ENCODE measurements around the gene TBKBP1.

TBKBP1 gene

DNA sequence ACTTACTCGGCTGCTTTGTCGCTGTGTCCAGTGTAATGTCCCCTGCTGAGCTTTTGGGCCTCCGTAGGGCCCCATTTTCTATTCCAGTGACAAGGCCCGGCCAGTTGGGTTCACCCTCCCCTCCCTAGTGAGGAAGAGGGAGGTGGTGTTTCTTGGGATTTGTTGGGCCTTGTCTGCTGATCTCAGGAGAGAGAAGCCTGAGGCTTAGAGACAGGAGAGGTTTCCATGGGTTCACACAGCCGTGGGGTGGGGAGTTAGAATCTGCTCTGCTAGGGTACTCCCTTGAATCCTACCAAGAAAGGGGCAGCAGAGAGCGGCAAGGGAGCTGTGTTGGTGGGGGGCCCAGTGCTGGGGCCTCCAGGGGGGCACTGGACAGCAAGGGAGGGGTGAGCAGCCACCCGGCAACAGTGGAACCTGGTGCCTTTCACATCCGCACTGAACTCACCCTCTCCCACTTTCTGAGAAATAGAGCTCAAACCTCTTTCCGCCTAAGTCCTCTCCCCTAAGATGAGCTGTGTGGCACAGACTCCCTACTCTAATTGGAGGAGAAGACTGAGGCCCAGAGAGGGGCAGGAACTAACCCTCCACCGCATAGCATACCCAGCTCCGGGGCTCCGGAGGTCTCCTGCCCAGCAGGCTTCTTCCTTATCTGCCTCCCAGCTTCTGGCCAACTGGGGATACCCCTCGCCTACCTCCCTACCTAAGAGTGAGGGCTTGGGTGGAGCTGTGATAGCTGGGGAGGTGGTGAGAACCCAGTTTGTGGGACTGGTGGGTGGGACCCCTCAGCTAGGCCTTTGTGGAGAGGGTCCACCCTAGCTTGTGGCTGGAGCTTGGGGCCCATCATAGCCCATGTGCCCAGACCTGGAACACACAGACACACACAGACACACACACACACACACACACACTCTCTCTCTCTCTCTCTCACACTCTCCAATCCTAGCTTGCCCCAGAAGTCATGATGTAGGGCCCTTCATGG is 6.8 kb downstream of the TBKBP1 start:
- peaks cover 9 to 45% (median 16%) of the 10 kb centered on the region in 3 donors for H3K36me3 ChIP-seq
- no peak for DNase-seq
- TF ChIP-seq, protein P1, sequence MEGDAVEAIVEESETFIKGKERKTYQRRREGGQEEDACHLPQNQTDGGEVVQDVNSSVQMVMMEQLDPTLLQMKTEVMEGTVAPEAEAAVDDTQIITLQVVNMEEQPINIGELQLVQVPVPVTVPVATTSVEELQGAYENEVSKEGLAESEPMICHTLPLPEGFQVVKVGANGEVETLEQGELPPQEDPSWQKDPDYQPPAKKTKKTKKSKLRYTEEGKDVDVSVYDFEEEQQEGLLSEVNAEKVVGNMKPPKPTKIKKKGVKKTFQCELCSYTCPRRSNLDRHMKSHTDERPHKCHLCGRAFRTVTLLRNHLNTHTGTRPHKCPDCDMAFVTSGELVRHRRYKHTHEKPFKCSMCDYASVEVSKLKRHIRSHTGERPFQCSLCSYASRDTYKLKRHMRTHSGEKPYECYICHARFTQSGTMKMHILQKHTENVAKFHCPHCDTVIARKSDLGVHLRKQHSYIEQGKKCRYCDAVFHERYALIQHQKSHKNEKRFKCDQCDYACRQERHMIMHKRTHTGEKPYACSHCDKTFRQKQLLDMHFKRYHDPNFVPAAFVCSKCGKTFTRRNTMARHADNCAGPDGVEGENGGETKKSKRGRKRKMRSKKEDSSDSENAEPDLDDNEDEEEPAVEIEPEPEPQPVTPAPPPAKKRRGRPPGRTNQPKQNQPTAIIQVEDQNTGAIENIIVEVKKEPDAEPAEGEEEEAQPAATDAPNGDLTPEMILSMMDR (IDR thresholded peaks at IDR 0.05): no peak
- H3K4me3 ChIP-seq: no peak overlapping the region
- H3K4me1 ChIP-seq: peaks cover 0 to 5% (median 0%) of the 10 kb centered on the region in 4 donors
- H3K9me3 ChIP-seq: no peaks in the 10 kb centered on the region
- H3K27ac ChIP-seq: no peak overlapping the region
- intact Hi-C loops (cut with DNase I; ENCODE audit: low total_unique reads): no loop called here
- H3K27me3 ChIP-seq: no peaks in the 10 kb centered on the region

GRCh38 chr17:47701608-47702007 is 7.6 kb downstream of the TBKBP1 start:
- TF ChIP-seq, protein P1 (IDR thresholded peaks at IDR 0.05): no peak
- H3K4me3 ChIP-seq: no peak overlapping the region
- H3K27me3 ChIP-seq: no peaks in the 10 kb centered on the region
- intact Hi-C loops (cut with DNase I; ENCODE audit: low total_unique reads): no loop called here
- H3K9me3 ChIP-seq: no peaks in the 10 kb centered on the region
- H3K4me1 ChIP-seq: peaks cover 0 to 5% (median 2%) of the 10 kb centered on the region in 4 donors
- no peak overlapping the region for H3K27ac ChIP-seq
- DNase-seq: no peak
- H3K36me3 ChIP-seq: peaks cover 9 to 48% (median 16%) of the 10 kb centered on the region in 3 donors

- TF ChIP-seq, protein P1 (IDR thresholded peaks at IDR 0.05): no peak
- no peak overlapping the region for H3K4me3 ChIP-seq
- H3K27me3 ChIP-seq: no peaks in the 10 kb centered on the region
- no peak overlapping the region for H3K27ac ChIP-seq
- DNase-seq: no peak
- H3K36me3 ChIP-seq: peaks cover 9 to 48% (median 16%) of the 10 kb centered on the region in 3 donors
- peaks cover 0 to 5% (median 2%) of the 10 kb centered on the region in 4 donors for H3K4me1 ChIP-seq
- no peaks in the 10 kb centered on the region for H3K9me3 ChIP-seq
- intact Hi-C loops (cut with DNase I; ENCODE audit: low total_unique reads): no loop called here
Measured at GRCh38 chr17:47702391-47702995, 8.5 kb downstream of the TBKBP1 start.

DNA sequence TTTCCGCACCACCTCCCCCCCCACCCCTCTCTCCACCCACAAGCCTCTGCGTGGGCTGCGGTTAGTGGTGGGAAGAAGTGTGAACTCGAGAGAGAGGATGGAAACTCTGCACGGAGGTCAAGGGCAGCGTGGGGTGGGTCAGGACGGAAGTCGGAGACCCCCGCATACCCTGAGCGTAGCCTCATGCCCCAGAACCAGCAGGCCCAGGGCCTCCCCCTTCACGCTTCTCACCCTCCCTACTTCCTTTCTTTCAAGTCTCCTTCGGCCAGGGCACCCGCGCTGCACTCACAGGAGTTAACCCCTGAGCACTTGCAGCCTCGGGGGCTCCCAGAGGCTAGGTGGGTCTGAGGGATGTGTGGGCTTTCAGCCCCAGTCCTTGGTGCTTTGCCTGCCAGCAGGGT is 9.2 kb downstream of the TBKBP1 start:
- H3K4me1 ChIP-seq: peaks cover 0 to 5% (median 2%) of the 10 kb centered on the region in 4 donors
- no peak overlapping the region for H3K27ac ChIP-seq
- no peak for DNase-seq
- peaks cover 9 to 49% (median 16%) of the 10 kb centered on the region in 3 donors for H3K36me3 ChIP-seq
- TF ChIP-seq, protein P1 (IDR thresholded peaks at IDR 0.05): no peak
- no peak overlapping the region for H3K4me3 ChIP-seq
- intact Hi-C loops (cut with DNase I; ENCODE audit: low total_unique reads): no loop called here
- H3K9me3 ChIP-seq: no peaks in the 10 kb centered on the region
- no peaks in the 10 kb centered on the region for H3K27me3 ChIP-seq

DNA sequence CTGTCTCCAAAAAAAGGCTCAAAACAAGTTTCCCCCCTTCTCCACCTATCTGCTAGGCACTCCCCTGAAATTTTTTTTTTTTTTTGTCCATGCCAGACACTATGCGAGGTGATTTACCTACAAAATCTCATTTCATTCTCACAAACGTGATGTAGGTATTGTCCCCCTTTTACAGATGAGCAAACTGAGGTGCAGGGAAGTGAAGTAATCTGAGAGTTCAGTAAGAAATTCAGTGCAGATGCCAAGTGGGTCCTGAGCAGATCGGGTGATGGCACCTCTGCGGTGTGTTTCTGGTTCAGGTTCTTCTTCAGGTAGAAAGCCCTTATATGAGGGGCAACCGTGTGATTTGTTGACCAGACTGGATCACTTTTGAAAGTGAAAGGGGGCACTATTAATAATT is 9.7 kb downstream of the TBKBP1 start:
- peaks cover 0 to 10% (median 2%) of the 10 kb centered on the region in 4 donors for H3K4me1 ChIP-seq
- DNase-seq: no peak
- intact Hi-C loops (cut with DNase I; ENCODE audit: low total_unique reads): no loop called here
- no peak overlapping the region for H3K4me3 ChIP-seq
- no peak overlapping the region for H3K27ac ChIP-seq
- H3K36me3 ChIP-seq: peaks cover 9 to 53% (median 16%) of the 10 kb centered on the region in 3 donors
- no peaks in the 10 kb centered on the region for H3K9me3 ChIP-seq
- TF ChIP-seq, protein P1 (IDR thresholded peaks at IDR 0.05): no peak
- H3K27me3 ChIP-seq: no peaks in the 10 kb centered on the region

All from tibial artery (tissue), 4 donors.